Measurements from ENCODE around the gene DPYSL5. TPM values are rescaled to one million over a fixed set of nuclear protein-coding genes. Genes with fewer than 3 reads are reported as not detected.

Gene DPYSL5
- total RNA-seq, 2 experiments from 2014 or later, result not detected

- H3K4me1 Mint-ChIP-seq (ENCODE audit: low read depth), result no peaks in the 10 kb centered on the region
- no peaks in the 10 kb centered on the region for H3K9me3 ChIP-seq (ENCODE audit: control insufficient read depth in 1 of 2, insufficient read depth in 1 of 2, low read length in 2 of 2)
- TF ChIP-seq CTCF (IDR thresholded peaks at IDR 0.05), result no peak
- intact Hi-C loops (cut with DNase I, micrococcal nuclease), result no loop called here
- CTCF ChIA-PET, result interaction anchor here (1.3 kb wide), 1 partner anchor 7 kb away, joined by 3 read pairs; no protein-coding TSS in a partner anchor
- H3K4me3 Mint-ChIP-seq, result no peak overlapping the region
- H3K36me3 Mint-ChIP-seq (ENCODE audit: low read depth), result no peaks in the 10 kb centered on the region
- H3K4me1 ChIP-seq (ENCODE audit: insufficient read depth, low read length), result no peaks in the 10 kb centered on the region
- ATAC-seq (ENCODE audit: poor library complexity) (no peak), DNase-seq (no peak)
- POLR2A ChIA-PET, result no interaction called here
- no peaks in the 10 kb centered on the region for H3K9me3 Mint-ChIP-seq
- H3K36me3 ChIP-seq (ENCODE audit: insufficient read depth, low read length), result no peaks in the 10 kb centered on the region
- no peak overlapping the region for H3K4me3 ChIP-seq (ENCODE audit: low read length)
- no peak overlapping the region for H3K27ac Mint-ChIP-seq
- H3K27ac ChIP-seq (ENCODE audit: low read depth in 1 of 2, low read length in 2 of 2), result no peak overlapping the region
- H3K27me3 ChIP-seq (ENCODE audit: control insufficient read depth in 1 of 2, insufficient read depth in 2 of 2, low read length in 2 of 2), result peaks cover 0 to 4% of the 10 kb centered on the region in 2 experiments
- H3K27me3 Mint-ChIP-seq, result peaks cover 23% of the 10 kb centered on the region
These were observed 87.1 kb downstream of the DPYSL5 start for GRCh38 chr2:26934985-26935384.

- DNase-seq (no peak), ATAC-seq (ENCODE audit: poor library complexity) (no peak)
- peaks cover 0 to 4% of the 10 kb centered on the region in 2 experiments for H3K27me3 ChIP-seq (ENCODE audit: control insufficient read depth in 1 of 2, insufficient read depth in 2 of 2, low read length in 2 of 2)
- no peaks in the 10 kb centered on the region for H3K9me3 ChIP-seq (ENCODE audit: control insufficient read depth in 1 of 2, insufficient read depth in 1 of 2, low read length in 2 of 2)
- ChIA-PET POLR2A (interaction anchor here (1.2 kb wide), 1 partner anchor 10 kb away, joined by 3 read pairs; no protein-coding TSS in a partner anchor), CTCF (interaction anchor here (1.2 kb wide), 2 partner anchors 14 to 91 kb away, joined by 3 to 5 read pairs; no protein-coding TSS in a partner anchor)
- no peaks in the 10 kb centered on the region for H3K36me3 Mint-ChIP-seq (ENCODE audit: low read depth)
- intact Hi-C loops (cut with DNase I, micrococcal nuclease), result no loop called here
- no peaks in the 10 kb centered on the region for H3K4me1 ChIP-seq (ENCODE audit: insufficient read depth, low read length)
- H3K27ac Mint-ChIP-seq, result no peak overlapping the region
- no peak overlapping the region for H3K27ac ChIP-seq (ENCODE audit: low read depth in 1 of 2, low read length in 2 of 2)
- no peak overlapping the region for H3K4me3 ChIP-seq (ENCODE audit: low read length)
- H3K27me3 Mint-ChIP-seq, result peaks cover 20% of the 10 kb centered on the region
- no peaks in the 10 kb centered on the region for H3K36me3 ChIP-seq (ENCODE audit: insufficient read depth, low read length)
- TF ChIP-seq CTCF (IDR thresholded peaks at IDR 0.05), result no peak
- H3K4me1 Mint-ChIP-seq (ENCODE audit: low read depth), result no peaks in the 10 kb centered on the region
- no peaks in the 10 kb centered on the region for H3K9me3 Mint-ChIP-seq
- H3K4me3 Mint-ChIP-seq, result no peak overlapping the region
These were observed 88.9 kb downstream of the DPYSL5 start for GRCh38 chr2:26936855-26937254.

DNA sequence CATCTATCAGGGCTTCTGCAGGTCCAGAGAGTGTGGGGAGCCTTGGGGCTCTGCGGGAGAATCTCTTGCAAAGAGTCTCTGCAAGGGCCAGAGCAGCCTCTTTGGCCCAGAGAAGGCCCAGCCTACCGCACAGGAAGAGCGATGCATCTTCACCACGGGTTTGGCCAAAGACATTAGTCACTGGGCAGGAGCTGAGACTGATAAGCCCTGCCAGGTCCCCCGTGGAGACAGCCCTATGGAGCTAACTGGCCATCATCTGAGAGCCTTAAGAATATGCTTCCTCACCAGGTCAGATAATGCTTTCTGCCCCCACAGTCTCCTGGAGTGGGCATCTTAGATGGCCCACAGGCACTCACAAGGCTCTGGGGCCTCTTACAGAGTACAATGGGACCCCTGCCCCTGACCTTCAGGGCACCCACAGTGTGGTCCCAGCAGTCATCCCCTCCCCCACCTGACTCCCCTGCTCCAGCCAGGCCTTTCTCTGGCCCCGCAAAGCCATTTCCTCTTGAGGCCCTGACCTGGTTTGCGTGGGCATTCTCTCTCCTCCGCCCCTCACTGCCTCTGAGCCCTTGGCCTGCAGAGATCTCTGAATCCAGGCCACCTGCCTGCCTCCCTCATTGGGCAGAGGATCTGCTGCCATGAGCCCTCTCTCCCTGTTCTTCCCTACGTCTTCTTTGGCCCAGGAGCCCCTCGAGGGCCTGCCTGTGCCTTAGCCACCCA is 90.6 kb downstream of the DPYSL5 start:
- H3K4me3 ChIP-seq (ENCODE audit: low read length), result no peak overlapping the region
- no peaks in the 10 kb centered on the region for H3K9me3 ChIP-seq (ENCODE audit: control insufficient read depth in 1 of 2, insufficient read depth in 1 of 2, low read length in 2 of 2)
- H3K4me1 ChIP-seq (ENCODE audit: insufficient read depth, low read length), result peaks cover 6% of the 10 kb centered on the region
- DNase-seq (no peak), ATAC-seq (ENCODE audit: poor library complexity) (no peak)
- no peaks in the 10 kb centered on the region for H3K9me3 Mint-ChIP-seq
- no peak for TF ChIP-seq CTCF (IDR thresholded peaks at IDR 0.05)
- no peak overlapping the region for H3K4me3 Mint-ChIP-seq
- H3K27ac ChIP-seq (ENCODE audit: low read depth in 1 of 2, low read length in 2 of 2), result no peak overlapping the region
- H3K27me3 Mint-ChIP-seq, result peaks cover 25% of the 10 kb centered on the region
- peaks cover 0 to 4% of the 10 kb centered on the region in 2 experiments for H3K27me3 ChIP-seq (ENCODE audit: control insufficient read depth in 1 of 2, insufficient read depth in 2 of 2, low read length in 2 of 2)
- no peaks in the 10 kb centered on the region for H3K36me3 Mint-ChIP-seq (ENCODE audit: low read depth)
- H3K27ac Mint-ChIP-seq, result no peak overlapping the region
- intact Hi-C loops (cut with DNase I, micrococcal nuclease), result no loop called here
- ChIA-PET POLR2A (no interaction called here), CTCF (interaction anchor here (2.9 kb wide), 1 partner anchor 92 kb away, joined by 10 read pairs; no protein-coding TSS in a partner anchor)
- H3K4me1 Mint-ChIP-seq (ENCODE audit: low read depth), result no peaks in the 10 kb centered on the region
- no peaks in the 10 kb centered on the region for H3K36me3 ChIP-seq (ENCODE audit: insufficient read depth, low read length)
